IPS-18c (cell line): ENCODE measurements around the gene ADIPOQ.
A peak's percentile ranks its signal among the peaks of the same experiment; 100 is the strongest.
"Not testable (repeated sequence)": the region's sequence is repeated elsewhere in the genome, so short reads cannot be mapped to it uniquely, and the experiment has no call there.

ENCODE experiments used
- H3K4me3 ChIP-seq: 2 replicates; pipeline ENCODE4 v1.7.0; 2013; ENCODE audit warnings: low read depth, mild to moderate bottlenecking, low read length, moderate library complexity; ENCODE audit not compliant: insufficient read depth
- H3K9me3 ChIP-seq: one replicate; pipeline ENCODE4 v1.6.1; 2013; ENCODE audit warnings: mild to moderate bottlenecking, low read length, moderate library complexity; ENCODE audit not compliant: control insufficient read depth, insufficient read depth

The ADIPOQ gene

GRCh38 chr3:186824430-186825139, 17.9 kb upstream of the ADIPOQ start:
- Histone ChIP-seq H3K4me3 (peak overlapping the region; percentile 62), H3K9me3 (no peaks in the 10 kb centered on the region)

- no peaks in the 10 kb centered on the region for H3K9me3 ChIP-seq
- H3K4me3 ChIP-seq, result peak overlapping the region; percentile 62
Measured at GRCh38 chr3:186825294-186825821, 17.2 kb upstream of the ADIPOQ start.

DNA sequence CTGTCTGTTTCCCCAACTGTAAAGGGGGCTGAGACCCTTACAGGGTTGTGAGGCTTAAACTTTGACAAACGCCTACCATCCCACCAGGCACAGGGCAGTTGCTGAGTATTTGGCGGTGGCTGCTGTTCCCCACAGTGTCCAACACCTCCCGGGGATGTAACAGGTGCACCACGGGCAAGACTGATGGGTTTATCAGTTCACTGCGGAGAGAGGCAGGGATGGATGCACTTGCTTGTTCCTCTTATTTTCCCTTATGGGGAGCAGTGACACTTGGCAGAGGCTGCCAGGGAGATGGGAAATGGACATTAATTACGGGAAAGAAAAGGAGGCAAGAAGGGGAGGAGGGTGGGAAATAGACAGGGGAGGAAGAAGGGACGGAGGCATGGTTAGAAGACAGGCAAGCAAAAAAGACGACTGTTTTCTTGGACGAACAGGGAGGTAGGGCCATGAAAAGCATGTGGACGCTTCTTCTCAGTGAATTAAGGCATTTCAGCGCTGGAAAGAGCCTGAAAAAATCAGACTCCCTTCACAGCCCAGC, 16.6 kb upstream of the ADIPOQ start:
- peak overlapping the region; percentile 62 for H3K4me3 ChIP-seq
- H3K9me3 ChIP-seq, result no peaks in the 10 kb centered on the region

DNA sequence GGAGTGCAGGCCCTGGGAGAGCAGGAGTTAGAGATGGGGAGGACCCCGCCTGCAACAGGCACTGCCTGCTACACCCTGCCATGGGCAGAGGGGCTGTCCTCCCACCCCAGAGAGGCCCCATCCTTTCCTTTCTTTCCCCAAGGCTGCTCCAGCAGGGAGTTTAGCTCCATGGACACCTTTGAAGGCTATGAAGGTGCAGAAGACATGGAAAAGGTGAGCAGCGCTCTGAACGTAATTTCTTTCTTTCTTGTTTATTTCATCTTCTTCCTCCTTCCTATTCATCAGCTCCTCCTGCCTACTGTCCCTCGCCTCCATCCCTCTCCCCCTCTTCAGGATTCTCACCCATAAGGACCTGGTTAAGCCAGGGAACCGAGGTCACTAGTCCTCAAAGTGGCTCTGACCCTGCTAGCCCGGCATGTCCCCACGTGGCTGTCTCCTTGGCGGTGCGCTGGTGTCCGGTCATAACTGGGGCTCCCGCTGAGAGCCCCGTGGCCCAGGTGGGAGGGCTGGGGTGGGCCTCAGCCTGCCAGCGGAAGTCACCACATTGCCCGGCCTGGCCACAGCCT, 16.0 kb upstream of the ADIPOQ start:
- H3K4me3 ChIP-seq, result peak overlapping the region; percentile 62; the same call in 1 of the 2 replicates
- H3K9me3 ChIP-seq, result no peaks in the 10 kb centered on the region

DNA sequence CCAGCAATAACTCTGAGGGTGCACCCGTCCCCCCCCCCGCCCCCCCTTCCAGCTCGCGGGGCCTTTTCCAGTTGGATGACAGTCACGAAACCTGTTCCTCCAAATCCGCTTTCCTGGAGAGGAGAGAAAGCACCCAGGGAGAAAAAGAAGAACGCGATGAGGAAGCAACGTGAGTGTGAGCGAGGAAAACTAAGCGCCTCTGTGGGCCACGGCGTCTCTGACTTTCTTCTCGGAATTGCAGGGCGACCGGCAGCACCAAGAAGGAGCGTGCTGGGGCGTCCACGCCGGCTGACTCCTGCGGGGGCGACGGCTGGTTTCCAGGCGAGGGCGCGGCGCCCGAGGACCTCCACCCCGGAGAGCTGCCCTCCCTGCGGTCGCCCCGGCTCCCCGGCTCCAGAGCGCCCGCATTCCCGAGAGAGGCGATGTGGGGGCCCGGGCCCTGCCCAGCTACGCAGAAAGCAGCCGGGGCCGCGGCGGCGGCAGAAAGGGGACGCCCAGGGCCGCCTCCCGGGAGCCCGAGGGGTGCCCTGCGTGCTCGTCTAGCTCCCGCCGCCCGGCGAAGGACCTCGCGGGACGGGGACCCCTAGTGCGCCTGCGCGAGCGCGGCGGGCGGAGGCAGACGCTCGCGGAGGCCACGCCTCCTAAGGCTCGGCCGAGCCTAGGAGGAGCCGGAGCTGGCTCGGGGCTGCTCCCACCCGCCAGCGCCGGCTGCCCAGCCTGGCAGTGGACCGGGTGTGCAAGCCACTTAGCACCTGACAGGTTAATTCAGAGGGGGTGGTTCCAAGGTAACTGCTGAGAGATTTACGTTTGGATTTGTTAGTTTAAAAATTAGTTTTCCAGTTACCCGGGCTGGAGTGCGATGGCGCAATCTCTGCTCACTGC, 15.3 kb upstream of the ADIPOQ start:
- Histone ChIP-seq H3K4me3 (peak overlapping the region; percentile 62), H3K9me3 (no peaks in the 10 kb centered on the region)

DNA sequence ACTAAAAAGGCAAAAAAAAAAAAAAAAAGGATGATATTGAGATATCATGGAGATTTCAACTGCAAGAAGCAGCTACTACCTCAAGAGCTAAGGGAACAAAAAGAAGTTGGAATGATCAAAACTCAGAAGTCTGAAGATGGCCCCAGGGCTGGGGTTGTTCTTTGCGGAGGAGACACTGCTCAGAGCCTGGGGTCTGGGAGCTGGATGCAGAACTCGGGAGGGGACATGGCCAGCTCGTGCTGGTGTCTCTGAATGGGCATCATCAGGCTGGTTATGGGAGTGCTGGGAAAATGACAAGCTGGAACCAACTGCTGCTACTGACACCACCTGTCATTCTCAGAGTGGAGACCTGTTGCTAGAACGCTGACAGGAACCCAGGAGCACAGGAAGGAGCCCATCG, 14.2 kb upstream of the ADIPOQ start:
- no peak overlapping the region for H3K4me3 ChIP-seq
- no peaks in the 10 kb centered on the region for H3K9me3 ChIP-seq

GRCh38 chr3:186831798-186832197, 10.7 kb upstream of the ADIPOQ start:
- Histone ChIP-seq H3K9me3 (no peaks in the 10 kb centered on the region), H3K4me3 (no peak overlapping the region)

- Histone ChIP-seq H3K4me3 (no peak overlapping the region), H3K9me3 (no peaks in the 10 kb centered on the region)
Measured at GRCh38 chr3:186832276-186832675, 10.2 kb upstream of the ADIPOQ start.

- no peak overlapping the region for H3K4me3 ChIP-seq
Measured at GRCh38 chr3:186839874-186840641, 2.5 kb upstream of the ADIPOQ start.

GRCh38 chr3:186841620-186842019, 890 bp upstream of the ADIPOQ start:
- Histone ChIP-seq H3K9me3 (no peaks in the 10 kb centered on the region), H3K4me3 (no peak overlapping the region)

More at GRCh38 chr3:186839874-186840641, 2.5 kb upstream of the ADIPOQ start:
- H3K9me3 ChIP-seq, result no peaks in the 10 kb centered on the region

DNA sequence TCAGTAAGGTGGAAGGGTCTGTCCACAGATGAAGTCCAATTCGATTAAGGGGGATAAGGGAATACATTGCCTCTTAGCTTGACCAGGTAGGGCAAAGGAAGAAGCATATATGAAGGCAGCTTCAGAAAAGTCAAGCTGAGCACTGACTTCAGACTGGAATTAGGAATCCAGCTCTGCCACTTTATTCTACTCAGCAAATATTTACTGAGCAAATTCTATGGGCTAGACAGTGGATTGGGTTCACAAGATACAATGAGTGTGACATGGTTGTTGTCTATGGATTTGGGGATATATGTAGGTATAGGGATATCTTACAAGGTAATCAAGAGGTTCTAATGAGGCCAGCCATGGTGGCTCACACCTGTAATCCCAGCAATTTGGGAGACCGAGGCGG, 526 bp downstream of the ADIPOQ start:
- Histone ChIP-seq H3K9me3 (no peaks in the 10 kb centered on the region), H3K4me3 (no peak overlapping the region)

DNA sequence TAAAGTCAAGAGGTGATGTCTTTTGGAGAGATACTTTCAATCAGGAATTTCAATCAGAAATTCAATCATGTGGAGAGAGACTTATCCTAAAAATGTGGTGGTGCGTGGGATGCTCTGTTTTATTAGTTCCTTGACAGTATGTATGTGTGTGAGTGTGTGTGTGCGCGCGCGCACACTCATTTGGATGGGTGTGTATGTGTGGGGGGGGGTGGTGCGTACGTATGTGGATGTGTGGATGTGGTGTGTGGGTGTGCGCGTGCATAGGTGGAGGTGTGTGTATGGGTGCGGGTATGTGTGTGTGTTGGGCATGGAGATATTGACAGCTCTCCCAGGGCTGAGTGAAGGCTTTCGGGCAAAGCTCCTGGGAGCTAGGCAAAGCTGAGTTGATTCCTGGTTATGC, 2.4 kb downstream of the ADIPOQ start:
- Histone ChIP-seq H3K4me3 (no peak overlapping the region), H3K9me3 (no peaks in the 10 kb centered on the region)

GRCh38 chr3:186845756-186846155, 3.2 kb downstream of the ADIPOQ start:
- Histone ChIP-seq H3K9me3 (no peaks in the 10 kb centered on the region), H3K4me3 (no peak overlapping the region)

GRCh38 chr3:186847437-186847836, 4.9 kb downstream of the ADIPOQ start:
- H3K9me3 ChIP-seq, result no peaks in the 10 kb centered on the region
- no peak overlapping the region for H3K4me3 ChIP-seq

DNA sequence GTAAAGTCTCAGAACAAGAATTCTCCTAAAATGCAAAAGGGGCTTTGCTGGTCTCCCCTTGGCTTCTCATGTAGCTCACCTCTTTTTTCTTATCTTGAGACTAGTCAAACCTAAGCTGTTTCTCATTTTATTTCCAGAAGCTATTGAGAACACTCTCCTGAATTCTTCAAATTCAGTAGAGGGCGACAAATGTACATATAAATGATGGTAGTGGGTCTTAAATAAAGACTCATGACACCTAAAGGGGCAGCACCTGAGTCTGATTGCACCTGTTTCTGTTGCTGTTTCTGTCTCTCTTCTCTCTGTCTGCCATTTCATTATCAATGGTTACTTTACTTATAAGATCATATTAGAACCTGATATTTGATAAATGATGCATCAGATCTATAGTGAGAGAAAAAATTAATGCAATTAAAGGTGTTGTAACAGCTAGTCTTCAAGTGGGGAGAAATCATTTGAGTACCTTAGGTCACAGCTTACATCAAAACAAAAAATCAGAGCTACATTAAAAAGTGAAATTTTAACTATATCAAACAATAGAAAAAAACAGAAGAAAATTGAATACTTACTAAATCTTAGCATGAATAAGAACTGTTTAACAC, 7.0 kb downstream of the ADIPOQ start:
- Histone ChIP-seq H3K4me3 (no peak overlapping the region), H3K9me3 (no peaks in the 10 kb centered on the region)

DNA sequence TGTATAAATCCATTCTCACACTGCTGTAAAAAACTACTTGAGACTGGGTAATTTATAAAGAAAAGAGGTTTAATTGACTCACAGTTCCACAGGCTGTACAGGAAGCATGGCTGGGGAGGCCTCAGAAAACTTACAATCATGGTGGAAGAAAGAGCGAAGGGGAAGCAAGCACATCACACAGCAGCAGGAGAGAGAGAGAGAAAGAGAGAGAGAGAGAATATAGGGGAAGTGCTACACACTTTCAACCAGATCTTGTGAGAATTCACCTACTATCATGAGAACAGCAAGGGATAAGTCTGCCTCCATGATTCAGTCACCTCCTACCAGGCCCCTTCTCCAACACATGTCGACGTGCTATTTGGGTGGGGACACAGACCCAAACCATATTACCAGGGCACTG, 9.3 kb downstream of the ADIPOQ start:
- H3K4me3 ChIP-seq, H3K9me3 ChIP-seq: not testable (repeated sequence)

DNA sequence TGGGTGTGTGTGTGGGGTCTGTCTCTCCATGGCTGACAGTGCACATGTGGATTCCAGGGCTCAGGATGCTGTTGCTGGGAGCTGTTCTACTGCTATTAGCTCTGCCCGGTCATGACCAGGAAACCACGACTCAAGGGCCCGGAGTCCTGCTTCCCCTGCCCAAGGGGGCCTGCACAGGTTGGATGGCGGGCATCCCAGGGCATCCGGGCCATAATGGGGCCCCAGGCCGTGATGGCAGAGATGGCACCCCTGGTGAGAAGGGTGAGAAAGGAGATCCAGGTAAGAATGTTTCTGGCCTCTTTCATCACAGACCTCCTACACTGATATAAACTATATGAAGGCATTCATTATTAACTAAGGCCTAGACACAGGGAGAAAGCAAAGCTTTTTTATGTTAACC, 10.5 kb downstream of the ADIPOQ start:
- Histone ChIP-seq H3K9me3 (no peaks in the 10 kb centered on the region), H3K4me3 (no peak overlapping the region)
